Neural progenitor cell (in vitro differentiated cells): Measurements from ENCODE around the gene GCA. TPM values are rescaled to one million over a fixed set of nuclear protein-coding genes. Genes with fewer than 3 reads are reported as not detected.

Source experiments
- DNase-seq: peaks from one replicate; pipeline ENCODE4 v3.0.0-alpha.2; 2016; ENCODE audit warnings: low spot score
- H2AFZ ChIP-seq: fragments of 200-600 bp; sonication (generic); replicated peaks from 2 replicates; pipeline ENCODE4 v1.6.1; 2016; ENCODE audit warnings: antibody characterized with exemption
- H3F3A ChIP-seq: fragments of 200-600 bp; sonication (generic); 2 replicates; pipeline ENCODE4 v1.6.1; 2016; ENCODE audit warnings: antibody characterized with exemption, low read depth
- H3K27ac ChIP-seq: fragments of 200-600 bp; sonication (generic); 2 replicates; pipeline ENCODE4 v1.5.1; 2016; ENCODE audit warnings: mild to moderate bottlenecking
- H3K27me3 ChIP-seq: fragments of 200-600 bp; sonication (generic); 2 replicates; pipeline ENCODE4 v1.6.1; 2016; ENCODE audit warnings: mild to moderate bottlenecking, moderate library complexity
- H3K36me3 ChIP-seq: fragments of 200-600 bp; sonication (generic); 2 replicates; pipeline ENCODE4 v1.5.1; 2016
- H3K4me1 ChIP-seq: fragments of 200-600 bp; sonication (generic); 2 replicates; pipeline ENCODE4 v1.6.1; 2016; ENCODE audit warnings: mixed run types
- H3K4me2 ChIP-seq: fragments of 200-600 bp; sonication (generic); 2 replicates; pipeline ENCODE4 v1.6.1; 2016
- H3K4me3 ChIP-seq: fragments of 200-600 bp; sonication (generic); 2 replicates; pipeline ENCODE4 v1.5.1; 2016
- H3K79me2 ChIP-seq: fragments of 200-600 bp; sonication (generic); 2 replicates; pipeline ENCODE4 v1.6.1; 2016; ENCODE audit warnings: low read depth
- H3K9ac ChIP-seq: fragments of 200-600 bp; sonication (generic); 2 replicates; pipeline ENCODE4 v1.6.1; 2016
- H3K9me3 ChIP-seq: fragments of 200-600 bp; sonication (generic); 2 replicates; pipeline ENCODE4 v1.5.1; 2016; ENCODE audit warnings: low read depth
- H4K20me1 ChIP-seq: fragments of 200-600 bp; sonication (generic); 2 replicates; pipeline ENCODE4 v1.6.1; 2016; ENCODE audit warnings: low read depth
- H3K27ac Mint-ChIP-seq: 3 replicates; pipeline ENCODE4 v1.8.0; 2021; ENCODE audit warnings: mixed read lengths
- H3K27me3 Mint-ChIP-seq: 2 replicates; pipeline ENCODE4 v1.8.0; 2022; ENCODE audit warnings: low read depth, mild to moderate bottlenecking, inconsistent platforms, moderate library complexity, mixed read lengths; ENCODE audit not compliant: insufficient read depth
- H3K36me3 Mint-ChIP-seq: 3 replicates; pipeline ENCODE4 v1.8.0; 2021; ENCODE audit warnings: mixed read lengths
- H3K4me1 Mint-ChIP-seq: 3 replicates; pipeline ENCODE4 v1.8.0; 2021; ENCODE audit warnings: mixed read lengths
- H3K4me3 Mint-ChIP-seq: 3 replicates; pipeline ENCODE4 v1.8.0; 2021; ENCODE audit warnings: mild to moderate bottlenecking, moderate library complexity, mixed read lengths
- H3K9me3 Mint-ChIP-seq: 3 replicates; pipeline ENCODE4 v1.8.0; 2020; ENCODE audit warnings: mixed read lengths
- CTCF ChIP-seq: fragments of 200-600 bp; sonication (generic); IDR thresholded peaks from 2 replicates; pipeline ENCODE4 v1.5.1; 2017; ENCODE audit warnings: antibody characterized with exemption, mild to moderate bottlenecking
- EZH2 ChIP-seq: fragments of 200-600 bp; sonication (generic); IDR thresholded peaks from 2 replicates; pipeline ENCODE4 v1.6.1; 2017; ENCODE audit warnings: antibody characterized with exemption, mild to moderate bottlenecking, moderate library complexity
- EZH2phosphoT487 ChIP-seq: fragments of 200-600 bp; sonication (generic); IDR thresholded peaks from 2 replicates; pipeline ENCODE4 v1.6.1; 2017; ENCODE audit warnings: antibody characterized with exemption
- total RNA-seq: library from RNA; depleted of rRNA; stranded (reverse); fragments of >200 nt; gene quantifications from 2 replicates; pipeline ENCODE4 v1.2.3, GENCODE V29; 2015; ENCODE audit warnings: low replicate concordance

The GCA gene
- total RNA-seq, 1 donor from 2014 or later, result 64.8 TPM

- Histone ChIP-seq H2AFZ (no peak overlapping the region), H4K20me1 (no peaks in the 10 kb centered on the region), H3K27me3 (peaks cover 38% of the 10 kb centered on the region), H3F3A (no peaks in the 10 kb centered on the region), H3K9me3 (no peaks in the 10 kb centered on the region), H3K27ac (no peak overlapping the region), H3K4me1 (no peaks in the 10 kb centered on the region), H3K36me3 (no peaks in the 10 kb centered on the region), H3K79me2 (no peaks in the 10 kb centered on the region), H3K4me2 (no peak overlapping the region), H3K4me3 (no peak overlapping the region), H3K9ac (no peak overlapping the region)
- no peak for TF ChIP-seq EZH2
- TF ChIP-seq EZH2phosphoT487, result no peak
- TF ChIP-seq CTCF, result no peak
- Mint-ChIP-seq H3K36me3 (no peaks in the 10 kb centered on the region), H3K4me3 (no peak overlapping the region), H3K27ac (no peak overlapping the region), H3K27me3 (no peaks in the 10 kb centered on the region), H3K4me1 (peaks cover 5% of the 10 kb centered on the region), H3K9me3 (peaks cover 3% of the 10 kb centered on the region)
- no peak for DNase-seq
Observed at GRCh38 chr2:162315938-162316337, 28.0 kb upstream of the GCA start.

GRCh38 chr2:162316590-162316989 is 27.3 kb upstream of the GCA start:
- no peak overlapping the region for H3K27ac Mint-ChIP-seq
- Histone ChIP-seq H3K79me2 (no peaks in the 10 kb centered on the region), H3K4me1 (no peaks in the 10 kb centered on the region), H3K4me2 (no peak overlapping the region), H3K36me3 (no peaks in the 10 kb centered on the region), H3F3A (no peaks in the 10 kb centered on the region), H3K9me3 (no peaks in the 10 kb centered on the region), H2AFZ (no peak overlapping the region), H3K27me3 (peaks cover 38% of the 10 kb centered on the region), H3K4me3 (no peak overlapping the region), H3K27ac (no peak overlapping the region), H4K20me1 (no peaks in the 10 kb centered on the region), H3K9ac (no peak overlapping the region)
- no peak for TF ChIP-seq EZH2phosphoT487
- no peak for DNase-seq
- no peak overlapping the region for H3K4me3 Mint-ChIP-seq
- no peaks in the 10 kb centered on the region for H3K27me3 Mint-ChIP-seq
- H3K36me3 Mint-ChIP-seq, result no peaks in the 10 kb centered on the region
- peaks cover 3% of the 10 kb centered on the region for H3K9me3 Mint-ChIP-seq
- peaks cover 5% of the 10 kb centered on the region for H3K4me1 Mint-ChIP-seq

- Histone ChIP-seq H3K27me3 (peaks cover 38% of the 10 kb centered on the region), H3K4me3 (no peak overlapping the region), H3K79me2 (no peaks in the 10 kb centered on the region), H3K27ac (no peak overlapping the region), H3K9me3 (no peaks in the 10 kb centered on the region), H3K36me3 (no peaks in the 10 kb centered on the region), H3F3A (no peaks in the 10 kb centered on the region), H3K4me1 (no peaks in the 10 kb centered on the region), H4K20me1 (no peaks in the 10 kb centered on the region), H3K9ac (no peak overlapping the region), H2AFZ (peak overlapping the region; percentile 94), H3K4me2 (no peak overlapping the region)
- Mint-ChIP-seq H3K27ac (no peak overlapping the region), H3K27me3 (no peaks in the 10 kb centered on the region), H3K9me3 (peaks cover 3% of the 10 kb centered on the region), H3K36me3 (no peaks in the 10 kb centered on the region), H3K4me1 (peaks cover 5% of the 10 kb centered on the region), H3K4me3 (no peak overlapping the region)
- no peak for DNase-seq
- TF ChIP-seq EZH2, result no peak
- TF ChIP-seq CTCF, result no peak
- no peak for TF ChIP-seq EZH2phosphoT487
Observed at GRCh38 chr2:162317058-162317742, 26.7 kb upstream of the GCA start.

- peaks cover 5% of the 10 kb centered on the region for H3K4me1 Mint-ChIP-seq
- H3K27ac Mint-ChIP-seq, result no peak overlapping the region
Observed at GRCh38 chr2:162317861-162318327, 26.0 kb upstream of the GCA start.

More at GRCh38 chr2:162317861-162318327, 26.0 kb upstream of the GCA start:
- DNase-seq, result no peak
- H3K9me3 ChIP-seq, result no peaks in the 10 kb centered on the region
- no peaks in the 10 kb centered on the region for H3K36me3 Mint-ChIP-seq
- no peaks in the 10 kb centered on the region for H3K4me1 ChIP-seq
- H3K9ac ChIP-seq, result no peak overlapping the region
- no peak for TF ChIP-seq CTCF
- TF ChIP-seq EZH2, result no peak
- TF ChIP-seq EZH2phosphoT487, result no peak
- H3K36me3 ChIP-seq, result no peaks in the 10 kb centered on the region
- peak overlapping the region; percentile 77 for H3K4me2 ChIP-seq
- H4K20me1 ChIP-seq, result no peaks in the 10 kb centered on the region
- peak overlapping the region; percentile 89 for H3K4me3 Mint-ChIP-seq
- no peak overlapping the region for H3K27ac ChIP-seq
- H3K4me3 ChIP-seq, result peak overlapping the region; percentile 67
- no peaks in the 10 kb centered on the region for H3K27me3 Mint-ChIP-seq
- no peaks in the 10 kb centered on the region for H3F3A ChIP-seq
- H2AFZ ChIP-seq, result peak overlapping the region; percentile 94
- no peaks in the 10 kb centered on the region for H3K79me2 ChIP-seq
- H3K9me3 Mint-ChIP-seq, result peaks cover 3% of the 10 kb centered on the region
- H3K27me3 ChIP-seq, result peaks cover 38% of the 10 kb centered on the region
